Measurements from ENCODE around the gene ZNF526.

DNA sequence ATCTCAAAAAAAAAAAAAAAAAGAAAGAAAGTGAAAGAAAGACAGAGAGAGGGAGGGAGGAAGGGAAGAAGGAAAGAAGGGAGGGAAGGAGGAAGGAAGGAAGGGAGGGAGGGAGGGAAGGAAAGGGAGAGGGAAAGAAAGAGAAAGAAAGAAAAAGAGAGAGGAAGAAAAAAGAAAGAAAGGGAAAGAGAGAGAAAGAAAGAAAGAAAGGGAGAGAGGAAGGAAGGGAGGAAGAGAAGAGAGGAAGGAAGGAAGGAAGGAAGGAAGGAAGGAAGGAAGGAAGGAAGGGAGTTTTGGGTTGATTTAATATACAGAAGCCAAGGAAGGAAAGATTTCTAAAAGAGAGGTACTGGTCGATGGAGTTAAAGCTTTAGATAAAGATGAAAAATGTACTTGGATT lies 31.4 kb upstream of the ZNF526 start:
- TF ChIP-seq CTCF (IDR thresholded peaks at IDR 0.05) (no peak), POLR2A (IDR thresholded peaks at IDR 0.05) (no peak), EP300 (IDR thresholded peaks at IDR 0.05) (no peak)

Measured in ovary (tissue), 3 donors.